Measurements from ENCODE around the gene MYH15. TPM values are rescaled to one million over a fixed set of nuclear protein-coding genes. Genes with fewer than 3 reads are reported as not detected.

The MYH15 gene
- total RNA-seq, 1 donor from 2014 or later: 0.10 TPM

- Mint-ChIP-seq H3K36me3 (ENCODE audit: low read depth) (no peaks in the 10 kb centered on the region), H3K4me1 (ENCODE audit: low read depth) (peaks cover 11% of the 10 kb centered on the region), H3K27ac (no peak overlapping the region), H3K4me3 (no peak overlapping the region), H3K9me3 (peaks cover 4% of the 10 kb centered on the region), H3K27me3 (ENCODE audit: insufficient read depth) (no peaks in the 10 kb centered on the region)
- intact Hi-C loops (cut with micrococcal nuclease): loop anchor here (10.0 kb wide), 2 partner anchors 469 to 729 kb away; no protein-coding TSS in a partner anchor
- DNase-seq (ENCODE audit: low spot score): no peak
Measured at GRCh38 chr3:108403686-108404345, 106.6 kb downstream of the MYH15 start.

- Mint-ChIP-seq H3K9me3 (peaks cover 4% of the 10 kb centered on the region), H3K36me3 (ENCODE audit: low read depth) (no peaks in the 10 kb centered on the region), H3K4me1 (ENCODE audit: low read depth) (peaks cover 11% of the 10 kb centered on the region), H3K4me3 (no peak overlapping the region), H3K27ac (no peak overlapping the region), H3K27me3 (ENCODE audit: insufficient read depth) (no peaks in the 10 kb centered on the region)
- no peak for DNase-seq (ENCODE audit: low spot score)
- intact Hi-C loops (cut with micrococcal nuclease): loop anchor here (10.0 kb wide), 2 partner anchors 468 to 728 kb away; no protein-coding TSS in a partner anchor
Measured at GRCh38 chr3:108403198-108403597, 107.2 kb downstream of the MYH15 start.

- Mint-ChIP-seq H3K27me3 (ENCODE audit: insufficient read depth) (no peaks in the 10 kb centered on the region), H3K27ac (no peak overlapping the region), H3K4me1 (ENCODE audit: low read depth) (peaks cover 6% of the 10 kb centered on the region), H3K4me3 (no peak overlapping the region), H3K9me3 (peaks cover 4% of the 10 kb centered on the region), H3K36me3 (ENCODE audit: low read depth) (no peaks in the 10 kb centered on the region)
- intact Hi-C loops (cut with micrococcal nuclease): loop anchor here (10.0 kb wide), 2 partner anchors 467 to 727 kb away; no protein-coding TSS in a partner anchor
- DNase-seq (ENCODE audit: low spot score): no peak
Measured at GRCh38 chr3:108401836-108402235, 108.6 kb downstream of the MYH15 start.

- no peaks in the 10 kb centered on the region for H3K27me3 Mint-ChIP-seq (ENCODE audit: insufficient read depth)
- no peaks in the 10 kb centered on the region for H3K36me3 Mint-ChIP-seq (ENCODE audit: low read depth)
- DNase-seq (ENCODE audit: low spot score): no peak
- no peak overlapping the region for H3K27ac Mint-ChIP-seq
- no peaks in the 10 kb centered on the region for H3K4me1 Mint-ChIP-seq (ENCODE audit: low read depth)
- peaks cover 4% of the 10 kb centered on the region for H3K9me3 Mint-ChIP-seq
- intact Hi-C loops (cut with micrococcal nuclease): no loop called here
- H3K4me3 Mint-ChIP-seq: no peak overlapping the region
Measured at GRCh38 chr3:108398510-108398909, 111.9 kb downstream of the MYH15 start.

- Mint-ChIP-seq H3K9me3 (peaks cover 4% of the 10 kb centered on the region), H3K4me1 (ENCODE audit: low read depth) (no peaks in the 10 kb centered on the region), H3K27me3 (ENCODE audit: insufficient read depth) (peaks cover 4% of the 10 kb centered on the region), H3K27ac (no peak overlapping the region), H3K4me3 (no peak overlapping the region), H3K36me3 (ENCODE audit: low read depth) (no peaks in the 10 kb centered on the region)
- intact Hi-C loops (cut with micrococcal nuclease): no loop called here
- DNase-seq (ENCODE audit: low spot score): no peak
Measured at GRCh38 chr3:108396336-108396735, 114.1 kb downstream of the MYH15 start.

- Mint-ChIP-seq H3K27ac (no peak overlapping the region), H3K4me3 (no peak overlapping the region), H3K9me3 (peaks cover 1% of the 10 kb centered on the region), H3K4me1 (ENCODE audit: low read depth) (no peaks in the 10 kb centered on the region), H3K27me3 (ENCODE audit: insufficient read depth) (peaks cover 7% of the 10 kb centered on the region), H3K36me3 (ENCODE audit: low read depth) (no peaks in the 10 kb centered on the region)
- intact Hi-C loops (cut with micrococcal nuclease): no loop called here
- no peak for DNase-seq (ENCODE audit: low spot score)
Measured at GRCh38 chr3:108394563-108394962, 115.8 kb downstream of the MYH15 start.

GRCh38 chr3:108394016-108394415 is 116.4 kb downstream of the MYH15 start:
- Mint-ChIP-seq H3K4me3 (no peak overlapping the region), H3K27ac (no peak overlapping the region), H3K27me3 (ENCODE audit: insufficient read depth) (peaks cover 7% of the 10 kb centered on the region), H3K4me1 (ENCODE audit: low read depth) (no peaks in the 10 kb centered on the region), H3K9me3 (no peaks in the 10 kb centered on the region), H3K36me3 (ENCODE audit: low read depth) (no peaks in the 10 kb centered on the region)
- DNase-seq (ENCODE audit: low spot score): no peak
- intact Hi-C loops (cut with micrococcal nuclease): no loop called here

- Mint-ChIP-seq H3K4me1 (ENCODE audit: low read depth) (peaks cover 4% of the 10 kb centered on the region), H3K27me3 (ENCODE audit: insufficient read depth) (peaks cover 7% of the 10 kb centered on the region), H3K27ac (no peak overlapping the region), H3K36me3 (ENCODE audit: low read depth) (no peaks in the 10 kb centered on the region), H3K4me3 (no peak overlapping the region), H3K9me3 (no peaks in the 10 kb centered on the region)
- intact Hi-C loops (cut with micrococcal nuclease): no loop called here
- no peak for DNase-seq (ENCODE audit: low spot score)
Measured at GRCh38 chr3:108393128-108393900, 117.1 kb downstream of the MYH15 start.

- DNase-seq (ENCODE audit: low spot score): no peak
- no peaks in the 10 kb centered on the region for H3K9me3 Mint-ChIP-seq
- intact Hi-C loops (cut with micrococcal nuclease): no loop called here
- H3K4me1 Mint-ChIP-seq (ENCODE audit: low read depth): peaks cover 17% of the 10 kb centered on the region
- H3K4me3 Mint-ChIP-seq: no peak overlapping the region
- H3K27me3 Mint-ChIP-seq (ENCODE audit: insufficient read depth): peaks cover 7% of the 10 kb centered on the region
- no peaks in the 10 kb centered on the region for H3K36me3 Mint-ChIP-seq (ENCODE audit: low read depth)
- H3K27ac Mint-ChIP-seq: no peak overlapping the region
Measured at GRCh38 chr3:108391917-108392593, 118.3 kb downstream of the MYH15 start.

GRCh38 chr3:108389372-108389771 is 121.0 kb downstream of the MYH15 start:
- H3K27me3 Mint-ChIP-seq (ENCODE audit: insufficient read depth): peaks cover 7% of the 10 kb centered on the region
- intact Hi-C loops (cut with micrococcal nuclease): loop anchor here (2.0 to 5.0 kb wide), 2 partner anchors 55 to 302 kb away; no protein-coding TSS in a partner anchor
- H3K4me1 Mint-ChIP-seq (ENCODE audit: low read depth): peaks cover 24% of the 10 kb centered on the region
- no peaks in the 10 kb centered on the region for H3K36me3 Mint-ChIP-seq (ENCODE audit: low read depth)
- H3K9me3 Mint-ChIP-seq: no peaks in the 10 kb centered on the region
- no peak overlapping the region for H3K4me3 Mint-ChIP-seq
- H3K27ac Mint-ChIP-seq: no peak overlapping the region
- no peak for DNase-seq (ENCODE audit: low spot score)

GRCh38 chr3:108388136-108389132 is 122.0 kb downstream of the MYH15 start:
- peak overlapping the region; percentile 50 for H3K27ac Mint-ChIP-seq
- H3K4me3 Mint-ChIP-seq: no peak overlapping the region
- no peaks in the 10 kb centered on the region for H3K36me3 Mint-ChIP-seq (ENCODE audit: low read depth)
- intact Hi-C loops (cut with micrococcal nuclease): loop anchor here (1.0 to 5.0 kb wide), 5 partner anchors 45 to 301 kb away; partner anchors contain the start of genes HHLA2 and IFT57
- no peaks in the 10 kb centered on the region for H3K9me3 Mint-ChIP-seq
- peaks cover 7% of the 10 kb centered on the region for H3K27me3 Mint-ChIP-seq (ENCODE audit: insufficient read depth)
- DNase-seq (ENCODE audit: low spot score): no peak
- peaks cover 24% of the 10 kb centered on the region for H3K4me1 Mint-ChIP-seq (ENCODE audit: low read depth)

GRCh38 chr3:108387063-108387462 is 123.3 kb downstream of the MYH15 start:
- no peak for DNase-seq (ENCODE audit: low spot score)
- Mint-ChIP-seq H3K27me3 (ENCODE audit: insufficient read depth) (peaks cover 7% of the 10 kb centered on the region), H3K4me3 (no peak overlapping the region), H3K9me3 (no peaks in the 10 kb centered on the region), H3K27ac (no peak overlapping the region), H3K36me3 (ENCODE audit: low read depth) (no peaks in the 10 kb centered on the region), H3K4me1 (ENCODE audit: low read depth) (peaks cover 24% of the 10 kb centered on the region)
- intact Hi-C loops (cut with micrococcal nuclease): loop anchor here (5.0 kb wide), 1 partner anchor 300 kb away; no protein-coding TSS in a partner anchor
